ENCODE measurements around the gene CYP2S1.

CYP2S1 gene

GRCh38 chr19:41238244-41238643, 45.2 kb downstream of the CYP2S1 start:
- TF ChIP-seq CTCF (IDR thresholded peaks at IDR 0.05; ENCODE audit: insufficient read depth, missing control alignments) = no peak
- DNase-seq (ENCODE audit: insufficient read length, low spot score) (no peak), FAIRE-seq (no peak)

- no peak for FAIRE-seq
- DNase-seq (ENCODE audit: insufficient read length, low spot score) = no peak
- no peak for TF ChIP-seq CTCF (IDR thresholded peaks at IDR 0.05; ENCODE audit: insufficient read depth, missing control alignments)
These were observed 46.3 kb downstream of the CYP2S1 start for GRCh38 chr19:41239363-41239762.

GRCh38 chr19:41239961-41240574, 47.0 kb downstream of the CYP2S1 start:
- FAIRE-seq (no peak), DNase-seq (ENCODE audit: insufficient read length, low spot score) (no peak)
- TF ChIP-seq CTCF (IDR thresholded peaks at IDR 0.05; ENCODE audit: insufficient read depth, missing control alignments) = no peak

GRCh38 chr19:41241859-41242258, 48.8 kb downstream of the CYP2S1 start:
- no peak for TF ChIP-seq CTCF (IDR thresholded peaks at IDR 0.05; ENCODE audit: insufficient read depth, missing control alignments)

GRCh38 chr19:41244117-41244516, 51.1 kb downstream of the CYP2S1 start:
- TF ChIP-seq CTCF (IDR thresholded peaks at IDR 0.05; ENCODE audit: insufficient read depth, missing control alignments) = no peak

More at GRCh38 chr19:41241859-41242258, 48.8 kb downstream of the CYP2S1 start:
- DNase-seq (ENCODE audit: insufficient read length, low spot score) = no peak
- FAIRE-seq = no peak

GRCh38 chr19:41245843-41246242, 52.8 kb downstream of the CYP2S1 start:
- FAIRE-seq (no peak), DNase-seq (ENCODE audit: insufficient read length, low spot score) (no peak)
- TF ChIP-seq CTCF (IDR thresholded peaks at IDR 0.05; ENCODE audit: insufficient read depth, missing control alignments) = no peak

More at GRCh38 chr19:41244117-41244516, 51.1 kb downstream of the CYP2S1 start:
- FAIRE-seq (no peak), DNase-seq (ENCODE audit: insufficient read length, low spot score) (no peak)

- no peak for TF ChIP-seq CTCF (IDR thresholded peaks at IDR 0.05; ENCODE audit: insufficient read depth, missing control alignments)
- FAIRE-seq = no peak
- no peak for DNase-seq (ENCODE audit: insufficient read length, low spot score)
These were observed 55.9 kb downstream of the CYP2S1 start for GRCh38 chr19:41248895-41249294.
